ENCODE measurements around the gene PKN1.
A peak's percentile ranks its signal among the peaks of the same experiment; 100 is the strongest.

PKN1 gene

GRCh38 chr19:14467816-14468215, 34.7 kb downstream of the PKN1 start:
- DNase-seq, result no peak

GRCh38 chr19:14470031-14470876, 37.1 kb downstream of the PKN1 start:
- DNase-seq, result no peak

GRCh38 chr19:14471436-14472187, 38.5 kb downstream of the PKN1 start:
- no peak for DNase-seq

- peak; percentile 82 for DNase-seq
These were observed 39.3 kb downstream of the PKN1 start for GRCh38 chr19:14472202-14472938.

- DNase-seq, result no peak
These were observed 40.2 kb downstream of the PKN1 start for GRCh38 chr19:14473073-14473977.

GRCh38 chr19:14473978-14474578, 41.0 kb downstream of the PKN1 start:
- no peak for DNase-seq

- DNase-seq, result no peak
These were observed 41.7 kb downstream of the PKN1 start for GRCh38 chr19:14474827-14475226.

GRCh38 chr19:14475251-14476073, 42.4 kb downstream of the PKN1 start, which contains the start of gene PTGER1:
Gene PTGER1 (minus strand): TSS chr19:14475354. CDS start chr19:14474320, 1,034 bp downstream.
- DNase-seq, result peak; percentile 29

GRCh38 chr19:14476327-14476672, 43.2 kb downstream of the PKN1 start:
- DNase-seq, result no peak

- no peak for DNase-seq
These were observed 43.7 kb downstream of the PKN1 start for GRCh38 chr19:14476673-14477401.

GRCh38 chr19:14477418-14478112, 44.5 kb downstream of the PKN1 start:
- DNase-seq, result no peak

GRCh38 chr19:14478113-14478545, 45.0 kb downstream of the PKN1 start:
- no peak for DNase-seq

GRCh38 chr19:14479309-14479974, 46.3 kb downstream of the PKN1 start:
- no peak for DNase-seq

- peak; percentile 69 for DNase-seq
These were observed 47.0 kb downstream of the PKN1 start for GRCh38 chr19:14479975-14480699.

- no peak for DNase-seq
These were observed 47.6 kb downstream of the PKN1 start for GRCh38 chr19:14480700-14481079.

GRCh38 chr19:14482172-14482941, 49.3 kb downstream of the PKN1 start:
- no peak for DNase-seq

GRCh38 chr19:14487370-14488125, 54.4 kb downstream of the PKN1 start:
- DNase-seq, result no peak

All from activated CD4-positive, alpha-beta T cell treated with anti-CD3 and anti-CD28 coated beads, Interleukin-2, amount 50 U/mL, for 16 hours (primary cell).